Transverse colon (tissue), 4 donors: ENCODE measurements around the gene LGI4. TPM values are rescaled to one million over a fixed set of nuclear protein-coding genes. Genes with fewer than 3 reads are reported as not detected.

ENCODE experiments used
- DNase-seq: peaks from one replicate; pipeline ENCODE4 v3.0.0-alpha.2; 2019
- H3K27ac ChIP-seq, 4 donors: fragments of 200-600 bp; sonication (generic); 2 replicates each; pipeline ENCODE4 v1.5.1; 2016 to 2018; ENCODE audit warnings: inconsistent platforms in 4 of 4
- H3K27me3 ChIP-seq: fragments of 200-600 bp; sonication (generic); 2 replicates; pipeline ENCODE4 v1.5.1; 2017; ENCODE audit warnings: inconsistent platforms
- H3K36me3 ChIP-seq, 4 donors: fragments of 200-600 bp; sonication (generic); 2 replicates each; pipeline ENCODE4 v1.5.1; 2017 to 2019; ENCODE audit warnings: inconsistent platforms in 4 of 4
- H3K4me1 ChIP-seq, 4 donors: fragments of 200-600 bp; sonication (generic); 2 replicates each; pipeline ENCODE4 v1.5.1; 2017 to 2020; ENCODE audit warnings: inconsistent platforms in 4 of 4
- H3K4me3 ChIP-seq, 4 donors: fragments of 200-600 bp; sonication (generic); 1 replicate in 1 of 4; 2 replicates in 3 of 4; pipeline versions ENCODE4 v1.5.1 to v1.6.1; 2017 to 2019; ENCODE audit warnings: inconsistent platforms in 4 of 4
- H3K9me3 ChIP-seq, 2 donors: fragments of 200-600 bp; sonication (generic); 2 replicates each; pipeline ENCODE4 v1.5.1; 2017 to 2019; ENCODE audit warnings: inconsistent platforms in 2 of 2
- EP300 ChIP-seq: sonication (generic); formaldehyde crosslinking; IDR thresholded peaks from one replicate; pipeline ENCODE4 v1.6.1; 2017; ENCODE audit warnings: antibody characterized with exemption, low read depth
- POLR2A ChIP-seq: fragments of 450-650 bp; IDR thresholded peaks from one replicate; pipeline ENCODE4 v1.6.1; 2016; ENCODE audit warnings: antibody characterized with exemption, mild to moderate bottlenecking, moderate library complexity
- POLR2AphosphoS5 ChIP-seq, 3 donors: sonication (generic); formaldehyde crosslinking; IDR thresholded peaks; one replicate each; pipeline ENCODE4 v1.6.1; 2016; ENCODE audit warnings: antibody characterized with exemption in 3 of 3
- WGBS, 2 donors: methylation state at CpG; one replicate each; pipeline ENCODE4 v1.1.5; 2018; ENCODE audit warnings: low coverage in 1 of 2; 5-methylcytosine and 5-hydroxymethylcytosine counted together
- in situ Hi-C, 4 donors: fragments of 200-750 bp; cut with MboI; loops; one replicate each; pipeline versions ENCODE4 v1.15.0 to v1.15.1; 2017; ENCODE audit warnings: low sequenced_read_pairs in 3 of 4, low pct_ligation_motif_present in 1 of 4, low pct_unique_long_range_greater_than_20kb in 1 of 4
- intact Hi-C: fragments of 100-400 bp; cut with DNase I; formaldehyde crosslinking; loops from one replicate; pipeline ENCODE4 v1.15.1; 2023; ENCODE audit warnings: low total_unique reads
- total RNA-seq, 4 donors: library from RNA; depleted of rRNA; stranded (reverse); fragments of >200 nt; gene quantifications; one replicate each; pipeline ENCODE4 v1.1.0, GENCODE V29; 2016
- TF ChIP-seq, protein P1 (sequence below), 5 experiments: fragments of 200-600 bp in 3 of 5; fragments of 450-650 bp in 2 of 5; sonication (generic) in 3 of 5; IDR thresholded peaks; 1 replicate in 2 of 5; 2 replicates in 3 of 5; pipeline ENCODE4 v1.5.1; 2016 to 2017; ENCODE audit warnings: antibody characterized with exemption in 5 of 5, inconsistent platforms in 3 of 5, mild to moderate bottlenecking in 2 of 5, moderate library complexity in 1 of 5

LGI4 gene
- total RNA-seq, 4 donors from 2014 or later: 9.8 to 71.8 (median 25.9) TPM

DNA sequence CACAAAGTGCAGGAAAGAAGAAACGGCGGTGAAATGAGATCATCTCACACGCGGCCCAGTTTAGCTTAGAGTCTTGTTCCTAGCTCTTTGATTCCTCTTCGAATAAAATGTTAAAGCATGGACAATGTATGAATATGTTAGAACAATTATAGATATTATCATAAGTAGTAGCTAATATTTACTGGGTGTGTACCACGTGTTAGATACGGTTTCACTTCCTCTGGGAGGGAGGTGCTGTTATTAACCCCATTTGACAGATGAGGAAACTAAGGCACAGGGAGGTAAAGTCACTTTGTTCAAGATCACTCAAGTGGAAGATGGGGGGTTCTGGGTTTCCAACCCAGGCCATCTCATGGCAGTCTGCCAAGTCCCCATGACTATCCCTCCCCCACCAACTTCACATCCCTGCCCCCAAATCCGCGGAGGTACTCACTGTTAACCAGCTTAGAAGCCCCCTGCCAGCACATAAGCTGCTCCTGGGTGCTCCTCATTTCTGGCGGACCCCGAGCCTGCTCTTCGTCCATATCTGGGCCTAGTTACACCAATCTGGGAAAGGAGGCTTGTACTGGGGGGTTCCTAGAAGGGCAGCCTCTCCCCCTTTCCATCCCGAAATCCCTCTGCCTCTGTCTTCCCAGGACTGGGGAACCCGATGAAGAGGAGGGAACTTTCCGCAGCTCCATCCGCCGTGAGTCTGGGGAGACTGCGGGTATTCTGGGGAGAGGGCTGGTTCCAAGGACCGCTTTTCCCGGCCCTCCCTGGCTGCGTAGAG is 7.2 kb upstream of the LGI4 start:
- H3K4me3 ChIP-seq: peak overlapping the region in 1 of 4 donors; percentile 43
- intact Hi-C loops: no loop called here
- no peaks in the 10 kb centered on the region for H3K36me3 ChIP-seq
- no peak for DNase-seq
- no peaks in the 10 kb centered on the region for H3K9me3 ChIP-seq
- peaks cover 14 to 54% (median 33%) of the 10 kb centered on the region in 4 donors for H3K4me1 ChIP-seq
- peaks cover 24% of the 10 kb centered on the region for H3K27me3 ChIP-seq
- TF ChIP-seq POLR2AphosphoS5 (IDR thresholded peaks at IDR 0.05): no peak
- no peak for TF ChIP-seq EP300
- TF ChIP-seq POLR2A: no peak
- TF ChIP-seq, protein P1, sequence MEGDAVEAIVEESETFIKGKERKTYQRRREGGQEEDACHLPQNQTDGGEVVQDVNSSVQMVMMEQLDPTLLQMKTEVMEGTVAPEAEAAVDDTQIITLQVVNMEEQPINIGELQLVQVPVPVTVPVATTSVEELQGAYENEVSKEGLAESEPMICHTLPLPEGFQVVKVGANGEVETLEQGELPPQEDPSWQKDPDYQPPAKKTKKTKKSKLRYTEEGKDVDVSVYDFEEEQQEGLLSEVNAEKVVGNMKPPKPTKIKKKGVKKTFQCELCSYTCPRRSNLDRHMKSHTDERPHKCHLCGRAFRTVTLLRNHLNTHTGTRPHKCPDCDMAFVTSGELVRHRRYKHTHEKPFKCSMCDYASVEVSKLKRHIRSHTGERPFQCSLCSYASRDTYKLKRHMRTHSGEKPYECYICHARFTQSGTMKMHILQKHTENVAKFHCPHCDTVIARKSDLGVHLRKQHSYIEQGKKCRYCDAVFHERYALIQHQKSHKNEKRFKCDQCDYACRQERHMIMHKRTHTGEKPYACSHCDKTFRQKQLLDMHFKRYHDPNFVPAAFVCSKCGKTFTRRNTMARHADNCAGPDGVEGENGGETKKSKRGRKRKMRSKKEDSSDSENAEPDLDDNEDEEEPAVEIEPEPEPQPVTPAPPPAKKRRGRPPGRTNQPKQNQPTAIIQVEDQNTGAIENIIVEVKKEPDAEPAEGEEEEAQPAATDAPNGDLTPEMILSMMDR (IDR thresholded peaks at IDR 0.05): no peak
- H3K27ac ChIP-seq: peak overlapping the region in 2 of 4 donors; percentile 22 to 57
- 24 to 25% methylated on average over 7 to 21 of the region's 21 CpGs for WGBS, 2 donors
- in situ Hi-C loops: no loop called here

DNA sequence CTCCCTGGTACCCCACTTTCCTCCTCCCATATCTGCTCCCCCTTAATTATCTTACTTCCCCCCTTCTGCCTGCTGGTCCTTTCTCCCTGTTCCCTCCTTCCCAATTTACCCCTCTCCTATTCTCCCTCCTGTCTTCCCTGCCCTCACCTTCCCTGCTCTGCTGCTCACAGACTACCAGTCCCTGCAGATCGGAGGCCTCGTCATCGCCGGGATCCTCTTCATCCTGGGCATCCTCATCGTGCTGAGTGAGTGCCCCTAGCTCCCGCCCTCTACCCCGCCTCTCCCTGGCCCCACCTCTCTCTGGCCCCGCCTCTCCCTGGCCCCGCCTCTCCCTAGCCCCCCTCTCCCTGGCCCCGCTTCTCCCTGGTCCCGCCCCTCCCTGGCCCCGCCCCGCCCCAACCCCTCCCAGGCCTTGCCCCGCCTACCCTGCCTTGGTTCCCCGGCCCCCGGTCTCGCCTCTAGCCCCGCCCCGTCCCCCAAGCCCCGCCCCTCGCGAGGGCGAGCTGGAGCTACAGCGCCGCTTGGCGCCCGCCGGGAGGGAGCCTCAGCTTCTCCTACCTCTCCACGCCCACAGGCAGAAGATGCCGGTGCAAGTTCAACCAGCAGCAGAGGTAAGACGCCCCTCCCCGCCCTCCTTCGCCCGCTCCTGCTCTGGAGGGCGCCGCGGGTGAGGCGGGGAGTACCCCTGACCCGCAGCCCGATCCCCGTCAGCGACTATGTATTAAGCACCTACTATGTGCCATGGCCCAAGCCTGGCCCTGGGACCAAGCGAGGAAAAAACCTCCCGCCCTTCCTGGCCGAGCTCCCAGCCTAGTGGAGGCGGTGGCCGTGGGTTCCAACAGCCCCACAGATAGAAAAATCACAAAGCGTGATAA is 6.3 kb upstream of the LGI4 start:
- H3K27ac ChIP-seq: peak overlapping the region; percentile 72 to 91 (median 78)

DNA sequence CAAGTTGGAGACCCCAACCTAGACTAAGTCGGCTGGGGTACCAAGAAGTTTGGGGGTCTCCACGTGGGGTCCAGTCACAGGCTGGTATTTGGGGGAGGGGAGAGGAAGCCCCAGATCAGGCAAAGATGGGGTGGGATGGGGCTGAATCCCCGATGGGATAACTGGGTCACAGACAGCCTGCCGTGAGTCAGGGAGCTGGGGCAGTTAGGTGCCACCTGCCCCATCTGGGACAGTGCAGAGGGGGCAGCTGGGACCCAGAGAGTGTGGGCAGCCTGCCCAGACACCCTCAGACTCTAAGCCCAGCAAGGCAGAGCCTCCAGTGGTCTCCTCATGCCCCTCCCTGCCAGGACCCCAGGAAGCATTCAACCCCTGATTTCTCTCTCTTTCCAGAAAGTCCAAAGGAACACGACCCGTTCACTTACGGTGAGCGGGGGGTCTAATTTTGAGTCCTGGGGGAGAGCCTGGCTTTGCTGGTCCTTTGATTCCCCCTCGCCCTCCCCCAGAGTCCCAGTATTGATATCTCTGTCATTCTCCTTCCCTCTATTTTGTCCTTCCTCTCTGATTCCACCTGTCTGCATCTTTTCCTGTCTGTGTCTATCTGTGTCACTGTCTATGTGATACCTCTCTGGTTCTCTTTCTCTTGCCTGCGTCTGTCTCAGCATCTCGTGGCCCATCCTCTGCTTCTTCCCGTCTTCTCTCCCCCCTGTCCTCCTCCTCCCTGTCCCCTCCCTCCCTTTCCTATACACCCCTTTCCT is 5.5 kb upstream of the LGI4 start:
- WGBS, 2 donors: 53% methylated on average over 12 of the region's 12 CpGs; no CpG with 5 or more reads in 1 of the 2 donors
- Histone ChIP-seq H3K27ac (peak overlapping the region; percentile 72 to 91 (median 78)), H3K27me3 (peaks cover 24% of the 10 kb centered on the region), H3K4me1 (peaks cover 15 to 69% (median 40%) of the 10 kb centered on the region in 4 donors), H3K36me3 (no peaks in the 10 kb centered on the region), H3K4me3 (peak overlapping the region; percentile 2 to 45 (median 14)), H3K9me3 (no peaks in the 10 kb centered on the region)
- in situ Hi-C loops (no loop called here), intact Hi-C loops (no loop called here)
- TF ChIP-seq, protein P1 (IDR thresholded peaks at IDR 0.05): no peak
- TF ChIP-seq POLR2AphosphoS5 (IDR thresholded peaks at IDR 0.05) (no peak), POLR2A (no peak), EP300 (no peak)
- DNase-seq: no peak

More for the DNA sequence above, 6.3 kb upstream of the LGI4 start:
- peaks cover 24% of the 10 kb centered on the region for H3K27me3 ChIP-seq
- peak overlapping the region; percentile 2 to 45 (median 14) for H3K4me3 ChIP-seq
- DNase-seq: peak; percentile 97
- H3K36me3 ChIP-seq: no peaks in the 10 kb centered on the region
- in situ Hi-C loops (no loop called here), intact Hi-C loops (no loop called here)
- peaks cover 15 to 62% (median 34%) of the 10 kb centered on the region in 4 donors for H3K4me1 ChIP-seq
- H3K9me3 ChIP-seq: no peaks in the 10 kb centered on the region
- TF ChIP-seq POLR2AphosphoS5 (IDR thresholded peaks at IDR 0.05) (peak; percentile 74 to 90 (median 80)), EP300 (no peak), POLR2A (peak; percentile 80)
- TF ChIP-seq, protein P1 (IDR thresholded peaks at IDR 0.05): peak; percentile 36 to 66 (median 49)
- 3 to 7% methylated on average over 4 to 27 of the region's 48 CpGs for WGBS, 2 donors
